Aorta (tissue), 5 donors: ENCODE data around the gene MTHFSD. TPM values are rescaled to one million over a fixed set of nuclear protein-coding genes. Genes with fewer than 3 reads are reported as not detected.
A peak's percentile ranks its signal among the peaks of the same experiment; 100 is the strongest.

ENCODE experiments used
- ATAC-seq: fragments of 200-7000 bp; cut with Tn5 transposase; one replicate; pipeline ENCODE4 v1.9.1; 2022; ENCODE audit warnings: moderate library complexity; ENCODE audit not compliant: low FRiP score
- DNase-seq, 2 donors: peaks; one replicate each; pipeline ENCODE4 v3.0.0-alpha.2; 2020
- H3K27ac ChIP-seq, 2 donors: one replicate each; pipeline ENCODE4 v1.5.1; 2013; ENCODE audit warnings: low read length in 2 of 2, mild to moderate bottlenecking in 2 of 2, moderate library complexity in 2 of 2, control low read depth in 1 of 2, inconsistent platforms in 1 of 2, low read depth in 1 of 2
- H3K27me3 ChIP-seq, 2 donors: one replicate each; pipeline ENCODE4 v1.6.1; 2013; ENCODE audit warnings: control low read depth in 1 of 2, low read length in 1 of 2, mild to moderate bottlenecking in 1 of 2, moderate library complexity in 1 of 2; ENCODE audit not compliant: insufficient read depth in 2 of 2, control insufficient read depth in 1 of 2
- H3K36me3 ChIP-seq, 2 donors: one replicate each; pipeline ENCODE4 v1.6.1; 2013; ENCODE audit warnings: control low read depth in 1 of 2, low read length in 1 of 2, mild to moderate bottlenecking in 1 of 2; ENCODE audit not compliant: insufficient read depth in 2 of 2, control insufficient read depth in 1 of 2
- H3K4me1 ChIP-seq, 2 donors: one replicate each; pipeline ENCODE4 v1.6.1; 2013; ENCODE audit warnings: low read length in 2 of 2, control low read depth in 1 of 2, mild to moderate bottlenecking in 1 of 2, moderate library complexity in 1 of 2; ENCODE audit not compliant: insufficient read depth in 2 of 2, control insufficient read depth in 1 of 2
- H3K4me3 ChIP-seq, 2 donors: one replicate each; pipeline ENCODE4 v1.5.1; 2013; ENCODE audit warnings: low read length in 2 of 2, control low read depth in 1 of 2, mild to moderate bottlenecking in 1 of 2
- H3K9me3 ChIP-seq: one replicate; pipeline ENCODE4 v1.6.1; 2013; ENCODE audit warnings: mild to moderate bottlenecking, low read length; ENCODE audit not compliant: control insufficient read depth
- WGBS, 2 donors: extraction: QIAGEN DNeasy Blood & Tissue Kit; methylation state at CpG; one replicate each; pipeline ENCODE4 v1.1.7; 2013; 5-methylcytosine and 5-hydroxymethylcytosine counted together
- intact Hi-C, 2 donors: fragments of 100-400 bp; cut with DNase I; formaldehyde crosslinking; loops; one replicate each; pipeline versions ENCODE4 v1.14.2 to v1.15.0; 2022
- polyA plus RNA-seq, 2 donors: library from polyadenylated mRNA; stranded (reverse); fragments of 200-250 nt; gene quantifications; one replicate each; pipeline ENCODE4 v1.2.3, GENCODE V29; 2013
- total RNA-seq, 2 donors: library from RNA; stranded (reverse); fragmentation: NEBNext Ultra II Directional; extraction: Animal tissue kit (Norgen Biotek cat#: 25700); gene quantifications; one replicate each; pipeline ENCODE4 v1.2.1, GENCODE V29; 2021
- donor health status: healthy with polysubstance abuse.
- donor health status: Bipolar disorder and iron deficiency.
- donor health status: DM: no; HTN: no; CAD: no.
- donor health status: DM: no; HTN: no; CAD: no.
- donor health status: DM: yes; HTN: yes; CAD: no.

MTHFSD gene
- total and polyA plus RNA-seq, 4 donors, result 2.3 to 23.1 (median 13.6) TPM

- no peak for DNase-seq
- Histone ChIP-seq H3K27me3 (no peaks in the 10 kb centered on the region), H3K4me3 (peak overlapping the region in 1 of 2 donors; percentile 53), H3K9me3 (no peaks in the 10 kb centered on the region), H3K27ac (no peak overlapping the region), H3K4me1 (no peaks in the 10 kb centered on the region), H3K36me3 (no peaks in the 10 kb centered on the region)
- ATAC-seq, result no peak
- WGBS, 2 donors, result 2% methylated on average over 85 to 99 of the region's 99 CpGs
- intact Hi-C loops, result loop anchor here in 1 of 2 donors (2.0 kb wide), 1 partner anchor 165 kb away; no protein-coding TSS in a partner anchor
Measured at GRCh38 chr16:86508028-86508946, 46.7 kb downstream of the MTHFSD start.

- intact Hi-C loops, result loop anchor here in 1 of 2 donors (2.0 kb wide), 1 partner anchor 165 kb away; no protein-coding TSS in a partner anchor
- Histone ChIP-seq H3K27me3 (no peaks in the 10 kb centered on the region), H3K9me3 (no peaks in the 10 kb centered on the region), H3K27ac (no peak overlapping the region), H3K36me3 (no peaks in the 10 kb centered on the region), H3K4me1 (no peaks in the 10 kb centered on the region), H3K4me3 (no peak overlapping the region)
- DNase-seq (no peak), ATAC-seq (no peak)
- 7% methylated on average over 37 of the region's 37 CpGs for WGBS, 2 donors
Measured at GRCh38 chr16:86507173-86508027, 47.6 kb downstream of the MTHFSD start.

DNA sequence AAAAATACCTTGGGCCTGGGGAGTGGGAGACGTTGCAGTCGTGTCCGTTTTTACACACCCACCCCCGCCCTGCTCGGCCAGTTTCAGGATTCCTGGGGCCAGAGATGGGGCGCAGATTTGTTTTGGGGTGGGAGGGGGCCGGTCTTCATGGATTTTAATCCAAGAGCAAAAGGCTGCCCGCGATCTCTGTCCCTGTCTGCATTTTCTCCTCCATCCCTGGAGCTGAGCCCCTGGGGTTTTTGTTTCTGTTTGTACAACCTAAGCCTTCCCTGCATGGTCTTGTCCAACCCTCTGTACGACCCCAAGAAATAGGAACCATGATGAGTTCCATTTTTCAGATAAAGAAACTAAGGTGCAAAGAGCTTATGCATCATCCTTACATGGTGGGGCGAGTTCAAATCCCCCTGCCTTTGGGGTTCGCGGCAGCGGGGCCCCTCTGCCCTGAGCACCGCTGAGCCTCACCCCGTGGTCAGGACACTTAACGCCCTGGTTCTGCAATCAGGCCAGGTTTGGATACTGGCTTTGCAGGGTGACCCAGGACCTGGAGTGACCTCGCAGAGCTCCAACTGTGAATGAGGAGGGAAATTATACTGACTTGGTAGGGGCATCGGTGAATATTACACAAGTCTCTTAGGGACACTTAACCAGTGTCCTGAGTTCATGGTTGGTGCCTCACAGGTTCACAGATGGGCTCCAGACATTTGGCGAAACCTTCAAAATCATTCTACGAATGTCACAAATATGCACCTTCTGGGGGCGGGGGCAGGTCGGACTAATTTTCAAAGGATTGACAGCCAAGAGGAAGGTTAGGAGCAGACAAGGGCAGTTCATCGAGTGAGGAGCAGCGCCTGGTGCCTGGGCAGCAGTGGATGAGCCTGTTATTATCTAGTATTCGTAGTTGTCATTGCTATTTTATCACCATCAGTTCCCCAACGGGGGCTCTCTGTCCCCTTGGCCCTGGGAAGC, 48.9 kb downstream of the MTHFSD start:
- Histone ChIP-seq H3K27ac (no peak overlapping the region), H3K27me3 (no peaks in the 10 kb centered on the region), H3K4me3 (no peak overlapping the region), H3K36me3 (no peaks in the 10 kb centered on the region), H3K9me3 (no peaks in the 10 kb centered on the region), H3K4me1 (no peaks in the 10 kb centered on the region)
- intact Hi-C loops, result no loop called here
- WGBS, 2 donors, result 11 to 13% methylated on average over 27 of the region's 27 CpGs
- DNase-seq, result no peak
- ATAC-seq, result no peak

GRCh38 chr16:86505185-86505898, 49.7 kb downstream of the MTHFSD start:
- Histone ChIP-seq H3K4me1 (no peaks in the 10 kb centered on the region), H3K27me3 (no peaks in the 10 kb centered on the region), H3K9me3 (no peaks in the 10 kb centered on the region), H3K4me3 (no peak overlapping the region), H3K36me3 (no peaks in the 10 kb centered on the region), H3K27ac (no peak overlapping the region)
- 1 to 3% methylated on average over 41 to 67 of the region's 67 CpGs for WGBS, 2 donors
- no peak for ATAC-seq
- intact Hi-C loops, result no loop called here
- DNase-seq, result no peak

- no peak for ATAC-seq
- H3K4me3 ChIP-seq, result no peak overlapping the region
- WGBS, 2 donors, result 9 to 10% methylated on average over 27 of the region's 27 CpGs
- no peak overlapping the region for H3K27ac ChIP-seq
- H3K9me3 ChIP-seq, result no peaks in the 10 kb centered on the region
- H3K4me1 ChIP-seq, result no peaks in the 10 kb centered on the region
- no peaks in the 10 kb centered on the region for H3K36me3 ChIP-seq
- intact Hi-C loops, result no loop called here
- no peaks in the 10 kb centered on the region for H3K27me3 ChIP-seq
- DNase-seq, result no peak
Measured at GRCh38 chr16:86504315-86505184, 50.5 kb downstream of the MTHFSD start.

DNA sequence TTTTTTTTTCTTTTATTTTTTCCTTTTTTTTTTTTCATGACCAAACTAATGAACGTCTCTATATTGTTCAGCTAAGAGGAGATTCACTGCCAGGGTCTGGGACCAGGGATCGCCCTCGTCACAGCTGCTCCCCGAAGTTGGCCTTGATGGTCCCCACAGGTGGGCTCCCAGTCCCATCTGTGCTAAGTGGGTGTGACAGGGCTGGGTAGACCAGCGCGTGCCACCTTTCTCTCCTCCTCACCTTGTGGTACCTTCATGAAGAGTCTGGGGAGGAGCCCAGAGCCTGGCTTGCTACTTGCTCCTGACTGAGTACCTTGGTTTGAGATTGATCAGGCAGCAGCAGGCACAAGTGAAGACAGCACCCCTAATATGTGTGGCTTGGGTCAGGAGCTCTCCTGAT, 51.2 kb downstream of the MTHFSD start:
- DNase-seq (no peak), ATAC-seq (no peak)
- Histone ChIP-seq H3K4me1 (no peaks in the 10 kb centered on the region), H3K4me3 (no peak overlapping the region), H3K36me3 (no peaks in the 10 kb centered on the region), H3K27me3 (no peaks in the 10 kb centered on the region), H3K9me3 (no peaks in the 10 kb centered on the region), H3K27ac (no peak overlapping the region)
- intact Hi-C loops, result no loop called here
- 10 to 11% methylated on average over 6 of the region's 6 CpGs for WGBS, 2 donors
